Femur (tissue), 1 donor: Measurements from ENCODE around the gene ZKSCAN4.

ENCODE experiments used
- DNase-seq: peaks from one replicate; pipeline ENCODE4 v3.0.0-alpha.2; 2017

The ZKSCAN4 gene

DNA sequence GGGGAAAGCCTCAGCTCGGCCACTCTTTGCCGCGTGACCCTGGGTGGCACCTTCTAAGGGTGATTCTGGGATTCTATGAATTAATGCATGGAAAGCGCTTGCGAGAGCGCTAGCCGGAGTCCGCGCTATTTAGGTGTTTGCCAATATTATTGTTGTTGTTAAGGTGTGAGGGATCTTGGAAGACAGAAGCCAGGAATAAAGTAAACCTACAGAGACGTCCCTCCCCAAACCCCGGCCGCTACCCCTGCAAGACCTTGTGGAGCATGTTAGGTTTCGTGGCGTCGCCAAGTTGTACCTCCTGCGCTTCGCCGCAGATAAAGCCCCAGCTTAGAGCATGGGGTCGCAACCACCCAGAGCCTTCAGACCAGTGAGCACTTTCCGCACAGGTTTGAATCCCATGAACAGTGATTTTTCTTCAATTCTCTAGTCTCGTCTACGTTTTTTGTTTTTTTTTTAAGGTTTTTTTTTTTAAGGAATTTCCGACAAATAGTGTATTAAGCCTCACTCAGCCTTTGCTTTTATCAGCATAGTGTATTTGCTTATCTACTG lies 43.9 kb downstream of the ZKSCAN4 start:
- no peak for DNase-seq

DNA sequence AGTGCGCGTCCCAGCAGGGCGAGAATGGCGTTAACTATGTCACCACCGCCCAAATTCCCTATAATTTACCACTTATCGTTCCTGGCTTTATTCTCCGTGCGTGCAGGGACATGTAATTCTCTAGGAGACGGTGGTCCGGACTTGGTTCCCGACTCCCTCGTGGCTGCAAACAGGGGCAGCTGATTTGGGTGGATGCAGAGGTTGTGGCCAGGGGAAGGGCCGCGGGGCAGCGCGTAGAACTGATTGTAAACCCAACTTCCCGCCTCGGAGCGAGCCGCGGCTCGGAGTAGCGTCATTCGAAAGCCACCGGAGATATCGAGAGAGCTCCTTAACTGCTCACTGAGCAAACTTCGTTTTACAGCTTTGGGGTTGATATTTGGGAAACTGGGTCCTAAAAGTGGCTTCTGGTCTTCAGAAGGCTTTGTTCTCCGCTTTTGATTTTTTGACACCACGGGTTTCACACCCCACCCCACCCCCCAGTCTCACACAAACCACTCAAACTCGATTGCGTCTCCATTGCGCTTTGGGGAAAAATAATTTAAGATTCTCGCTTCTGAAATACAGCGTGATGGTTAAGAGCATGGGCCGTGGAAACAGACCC lies 44.5 kb downstream of the ZKSCAN4 start:
- peak; percentile 38 for DNase-seq

DNA sequence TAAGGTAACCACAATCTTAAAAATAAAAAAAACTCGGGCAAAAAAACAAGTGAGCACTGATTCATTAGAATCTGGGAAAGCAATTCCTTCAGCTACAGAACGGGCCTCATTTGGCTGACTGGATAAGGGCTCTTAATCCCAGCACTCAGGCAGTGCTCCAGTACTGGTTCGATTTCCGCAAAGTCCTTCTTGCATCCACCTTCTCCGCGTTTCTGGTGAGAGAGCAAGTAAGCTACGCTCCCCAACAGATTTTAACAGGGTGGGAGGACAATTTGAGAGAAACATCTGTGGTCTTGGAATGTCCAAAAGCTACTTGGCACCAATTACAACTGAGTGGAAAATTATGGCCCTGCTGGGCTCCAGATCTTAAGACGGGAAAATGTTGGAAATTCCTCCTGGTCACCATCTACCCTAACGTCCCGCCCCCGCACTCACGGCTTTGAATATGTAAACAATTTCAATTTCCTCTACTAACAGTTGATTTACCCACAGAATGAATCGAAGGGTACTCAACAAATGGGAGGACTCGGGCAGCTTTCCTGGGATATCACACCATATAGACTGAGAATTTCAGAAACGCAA lies 45.0 kb downstream of the ZKSCAN4 start:
- no peak for DNase-seq

DNA sequence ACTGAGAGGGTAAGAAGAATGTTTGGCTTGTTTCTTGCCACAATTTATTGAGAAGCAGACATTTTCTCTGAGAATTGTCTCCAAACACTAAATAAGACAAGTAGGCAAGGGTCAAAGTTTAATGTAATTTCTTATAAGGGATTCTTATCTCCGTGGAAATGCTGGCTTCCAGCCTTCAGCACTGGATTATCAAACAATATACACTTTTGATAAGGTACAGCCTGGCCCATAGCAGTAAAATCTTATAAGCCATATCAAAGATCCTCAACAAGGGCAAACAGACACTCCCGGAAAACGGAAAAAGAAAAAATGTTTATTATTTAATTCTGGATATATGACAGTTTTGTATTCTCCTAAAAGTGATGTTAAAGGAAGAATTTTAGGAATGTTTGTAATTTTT lies 45.5 kb downstream of the ZKSCAN4 start:
- no peak for DNase-seq

DNA sequence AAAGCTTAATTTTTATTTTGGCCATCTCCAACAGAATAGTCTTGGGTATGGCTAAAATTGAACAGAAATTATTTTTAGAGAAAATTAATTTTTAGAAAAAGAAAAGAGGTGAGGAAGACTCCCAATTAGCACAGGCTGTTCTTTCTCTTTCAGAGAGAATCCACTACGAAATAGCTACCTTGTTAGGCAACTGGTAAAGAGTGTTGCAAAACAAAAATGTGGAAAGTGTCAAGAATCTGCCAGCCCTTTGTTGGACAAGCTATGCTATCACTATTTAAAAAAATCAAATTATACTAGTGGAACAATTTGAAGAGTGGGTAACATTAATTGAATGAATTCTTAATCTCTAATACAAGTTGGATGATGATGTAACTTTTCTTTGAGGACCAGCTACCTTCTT lies 46.2 kb downstream of the ZKSCAN4 start:
- DNase-seq: no peak

DNA sequence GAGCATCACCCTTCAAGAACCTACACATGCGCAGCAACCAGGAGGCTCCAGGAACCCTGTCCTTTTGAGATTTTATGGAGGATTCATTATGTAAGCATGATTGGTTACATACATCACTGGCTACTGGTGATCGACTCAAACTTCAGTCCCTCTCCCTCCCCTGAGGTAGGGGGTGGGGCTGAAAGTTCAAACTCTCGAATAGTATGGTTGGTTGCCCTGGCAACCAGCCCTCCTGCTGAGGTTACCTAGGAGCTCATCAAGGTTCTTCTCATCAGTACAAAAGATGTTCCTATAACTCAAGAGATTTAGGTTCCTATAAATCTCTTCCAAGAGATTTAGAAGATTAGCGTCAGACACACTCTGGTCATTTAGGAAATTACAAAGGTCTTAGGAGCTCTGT lies 48.9 kb downstream of the ZKSCAN4 start:
- no peak for DNase-seq

DNA sequence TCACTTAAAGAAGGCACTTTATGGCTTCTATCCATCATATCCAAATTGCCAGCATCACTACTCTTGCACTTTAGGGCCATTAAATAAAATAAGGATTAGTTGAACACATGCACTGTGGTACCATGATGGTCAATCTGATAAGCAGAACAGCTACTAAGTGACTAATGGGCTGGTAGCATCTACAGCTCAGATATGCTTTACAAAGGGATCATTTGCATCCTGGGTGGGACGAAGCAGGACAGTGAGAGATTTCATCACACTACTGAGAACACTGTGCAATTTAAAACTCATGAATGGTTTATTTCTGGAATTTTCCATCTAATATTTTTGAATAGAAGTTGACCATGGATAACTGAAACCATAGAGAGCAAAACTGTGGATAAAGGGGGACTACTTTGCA lies 52.0 kb downstream of the ZKSCAN4 start:
- DNase-seq: no peak
